Cardiac muscle cell (in vitro differentiated cells and primary cell): ENCODE results near the gene PDE6C. TPM values are rescaled to one million over a fixed set of nuclear protein-coding genes. Genes with fewer than 3 reads are reported as not detected.
A peak's percentile ranks its signal among the peaks of the same experiment; 100 is the strongest.

Experiments used
- DNase-seq, 2 donors: peaks; one replicate each; pipeline versions ENCODE4 v3.0.0 to v3.0.0-alpha.2; 2010 to 2017; ENCODE audit warnings: low read depth in 1 of 2, low spot score in 1 of 2
- H3K27ac ChIP-seq: fragments of 200-600 bp; sonication (generic); 2 replicates; pipeline ENCODE4 v1.5.1; 2016
- H3K27me3 ChIP-seq: fragments of 200-600 bp; sonication (generic); 2 replicates; pipeline ENCODE4 v1.6.0; 2016; ENCODE audit warnings: control low read depth
- H3K36me3 ChIP-seq: fragments of 200-600 bp; sonication (generic); 2 replicates; pipeline ENCODE4 v1.5.1; 2016; ENCODE audit warnings: control low read depth
- H3K4me1 ChIP-seq: fragments of 200-600 bp; sonication (generic); 2 replicates; pipeline ENCODE4 v1.8.1; 2017; ENCODE audit warnings: low read depth, mild to moderate bottlenecking, mixed run types
- H3K4me3 ChIP-seq: fragments of 200-600 bp; sonication (generic); 2 replicates; pipeline ENCODE4 v1.5.1; 2016; ENCODE audit warnings: mild to moderate bottlenecking
- H3K9me3 ChIP-seq: fragments of 200-600 bp; sonication (generic); 2 replicates; pipeline ENCODE4 v1.5.1; 2017; ENCODE audit warnings: low read depth, mild to moderate bottlenecking, control low read depth
- CTCF ChIP-seq: IDR thresholded peaks from 2 replicates; pipeline ENCODE4 v1.5.1; 2012; ENCODE audit warnings: low read depth, mild to moderate bottlenecking, low read length
- polyA plus RNA-seq: library from polyadenylated mRNA; unstranded; fragments of >200 nt; fragmentation: Nextera tagmentation; extraction: Ambion mirVana; gene quantifications from 2 replicates; pipeline ENCODE4 v1.2.1, GENCODE V29; 2016
- total RNA-seq: library from RNA; depleted of rRNA; stranded (reverse); fragments of >200 nt; gene quantifications from 2 replicates; pipeline ENCODE4 v1.2.3, GENCODE V29; 2016

Gene PDE6C
- total and polyA plus RNA-seq, 2 experiments from 2014 or later = 0.12 TPM; not detected in 1

- peaks cover 61% of the 10 kb centered on the region for H3K27me3 ChIP-seq
- TF ChIP-seq CTCF = no peak
- H3K4me1 ChIP-seq = no peaks in the 10 kb centered on the region
- H3K36me3 ChIP-seq = no peaks in the 10 kb centered on the region
- H3K27ac ChIP-seq = no peak overlapping the region
- H3K4me3 ChIP-seq = no peak overlapping the region
- H3K9me3 ChIP-seq = no peaks in the 10 kb centered on the region
- no peak for DNase-seq
Observed at GRCh38 chr10:93599335-93599734, 13.0 kb upstream of the PDE6C start.

- no peak for TF ChIP-seq CTCF
- Histone ChIP-seq H3K4me3 (no peak overlapping the region), H3K4me1 (no peaks in the 10 kb centered on the region), H3K27me3 (peaks cover 66% of the 10 kb centered on the region), H3K36me3 (no peaks in the 10 kb centered on the region), H3K9me3 (no peaks in the 10 kb centered on the region), H3K27ac (no peak overlapping the region)
- no peak for DNase-seq
Observed at GRCh38 chr10:93599778-93600177, 12.6 kb upstream of the PDE6C start.

GRCh38 chr10:93600446-93601145 is 11.7 kb upstream of the PDE6C start:
- no peaks in the 10 kb centered on the region for H3K9me3 ChIP-seq
- no peak overlapping the region for H3K27ac ChIP-seq
- DNase-seq = peak; percentile 44 to 62
- H3K4me1 ChIP-seq = no peaks in the 10 kb centered on the region
- H3K36me3 ChIP-seq = no peaks in the 10 kb centered on the region
- peaks cover 74% of the 10 kb centered on the region for H3K27me3 ChIP-seq
- H3K4me3 ChIP-seq = peak overlapping the region; percentile 27
- no peak for TF ChIP-seq CTCF

GRCh38 chr10:93601146-93601773 is 11.1 kb upstream of the PDE6C start, which contains the start of gene RBP4:
Gene RBP4 (minus strand): TSS chr10:93601235. CDS start chr10:93601028, 207 bp downstream.
- no peaks in the 10 kb centered on the region for H3K9me3 ChIP-seq
- no peak for TF ChIP-seq CTCF
- peak within 1 kb of the TSS; percentile 27 for H3K4me3 ChIP-seq
- DNase-seq = peak; percentile 21 to 23
- no peaks in the 10 kb centered on the region for H3K36me3 ChIP-seq
- H3K27ac ChIP-seq = no peak within 1 kb of the TSS
- no peaks in the 10 kb centered on the region for H3K4me1 ChIP-seq
- peaks cover 76% of the 10 kb centered on the region for H3K27me3 ChIP-seq

- Histone ChIP-seq H3K4me3 (no peak overlapping the region), H3K27ac (no peak overlapping the region), H3K4me1 (no peaks in the 10 kb centered on the region), H3K27me3 (peaks cover 76% of the 10 kb centered on the region), H3K36me3 (no peaks in the 10 kb centered on the region), H3K9me3 (no peaks in the 10 kb centered on the region)
- no peak for DNase-seq
- TF ChIP-seq CTCF = no peak
Observed at GRCh38 chr10:93601774-93602162, 10.6 kb upstream of the PDE6C start.
